Naive B cell (primary cell): ENCODE data around the gene INMT. TPM values are rescaled to one million over a fixed set of nuclear protein-coding genes. Genes with fewer than 3 reads are reported as not detected.

Source experiments
- ATAC-seq, 2 donors: fragments of 150-1000 bp; cut with Tn5 transposase; 2 replicates each; pipeline ENCODE4 v1.10.0; 2021; ENCODE audit warnings: low read depth in 2 of 2, mild to moderate bottlenecking in 2 of 2, moderate library complexity in 2 of 2
- DNase-seq: peaks from one replicate; pipeline ENCODE4 v3.0.0; 2022
- H3K27ac Mint-ChIP-seq, 6 donors: one replicate each; pipeline ENCODE4 v1.8.0; 2020 to 2022; ENCODE audit warnings: mild to moderate bottlenecking in 6 of 6, mixed read lengths in 6 of 6, moderate library complexity in 5 of 6, inconsistent platforms in 2 of 6
- H3K27me3 Mint-ChIP-seq, 3 donors: one replicate each; pipeline ENCODE4 v1.8.0; 2021 to 2022; ENCODE audit warnings: mixed read lengths in 3 of 3, mild to moderate bottlenecking in 1 of 3
- H3K36me3 Mint-ChIP-seq, 2 donors: one replicate each; pipeline ENCODE4 v1.8.0; 2020 to 2022; ENCODE audit warnings: mixed read lengths in 2 of 2, inconsistent platforms in 1 of 2, mild to moderate bottlenecking in 1 of 2
- H3K4me1 Mint-ChIP-seq, 3 donors: one replicate each; pipeline ENCODE4 v1.8.0; 2020 to 2022; ENCODE audit warnings: mixed read lengths in 3 of 3, inconsistent platforms in 1 of 3, mild to moderate bottlenecking in 1 of 3, moderate library complexity in 1 of 3
- H3K4me3 Mint-ChIP-seq, 8 donors: one replicate each; pipeline ENCODE4 v1.8.0; 2020 to 2022; ENCODE audit warnings: mild to moderate bottlenecking in 8 of 8, mixed read lengths in 8 of 8, moderate library complexity in 8 of 8, inconsistent platforms in 2 of 8
- H3K9me3 Mint-ChIP-seq, 7 donors: one replicate each; pipeline ENCODE4 v1.8.0; 2020 to 2022; ENCODE audit warnings: mixed read lengths in 7 of 7, mild to moderate bottlenecking in 5 of 7, inconsistent platforms in 2 of 7, moderate library complexity in 1 of 7
- polyA plus RNA-seq, 6 donors: library from polyadenylated mRNA; unstranded; fragments of 300-500 nt; fragmentation: Illumina TruSeq; gene quantifications; one replicate each; pipeline ENCODE4 v1.2.3, GENCODE V29; 2021; ENCODE audit warnings: low read depth in 6 of 6

Gene INMT
- polyA plus RNA-seq, 6 donors from 2014 or later, result 0.11 TPM; not detected in 5

- peaks cover 0 to 2% (median 0%) of the 10 kb centered on the region in 3 donors for H3K4me1 Mint-ChIP-seq
- H3K4me3 Mint-ChIP-seq, result no peak overlapping the region
- no peak overlapping the region for H3K27ac Mint-ChIP-seq
- no peaks in the 10 kb centered on the region for H3K36me3 Mint-ChIP-seq
- no peak for DNase-seq
- peaks cover under 1 to 7% (median 4%) of the 10 kb centered on the region in 7 donors for H3K9me3 Mint-ChIP-seq
- ATAC-seq, result no peak
- peaks cover 0 to 27% (median 14%) of the 10 kb centered on the region in 3 donors for H3K27me3 Mint-ChIP-seq
Observed at GRCh38 chr7:30745261-30745941, 6.5 kb upstream of the INMT start.

GRCh38 chr7:30750010-30750409 is 1.9 kb upstream of the INMT start:
- Mint-ChIP-seq H3K4me1 (no peaks in the 10 kb centered on the region), H3K9me3 (peaks cover 4 to 13% (median 6%) of the 10 kb centered on the region in 7 donors), H3K36me3 (no peaks in the 10 kb centered on the region), H3K4me3 (no peak overlapping the region), H3K27me3 (peaks cover 0 to 15% (median 0%) of the 10 kb centered on the region in 3 donors), H3K27ac (peak overlapping the region in 1 of 6 donors; percentile 64)
- ATAC-seq (no peak), DNase-seq (no peak)

- no peak overlapping the region for H3K27ac Mint-ChIP-seq
Observed at GRCh38 chr7:30750683-30751650, 968 bp upstream of the INMT start.

GRCh38 chr7:30752484-30752883 is 549 bp downstream of the INMT start:
- H3K27me3 Mint-ChIP-seq, result peaks cover 4 to 17% (median 6%) of the 10 kb centered on the region in 3 donors
- no peak overlapping the region for H3K4me3 Mint-ChIP-seq
- DNase-seq, result no peak
- ATAC-seq, result no peak
- peaks cover 4 to 13% (median 6%) of the 10 kb centered on the region in 7 donors for H3K9me3 Mint-ChIP-seq
- H3K4me1 Mint-ChIP-seq, result peaks cover 0 to 3% (median 0%) of the 10 kb centered on the region in 3 donors
- H3K27ac Mint-ChIP-seq, result peak overlapping the region in 1 of 6 donors; percentile 22
- H3K36me3 Mint-ChIP-seq, result no peaks in the 10 kb centered on the region

More at GRCh38 chr7:30750683-30751650, 968 bp upstream of the INMT start:
- Mint-ChIP-seq H3K4me1 (no peaks in the 10 kb centered on the region), H3K4me3 (no peak overlapping the region), H3K9me3 (peaks cover 4 to 13% (median 6%) of the 10 kb centered on the region in 7 donors), H3K27me3 (peaks cover 0 to 10% (median 0%) of the 10 kb centered on the region in 3 donors), H3K36me3 (no peaks in the 10 kb centered on the region)
- ATAC-seq, result no peak
- DNase-seq, result no peak

- H3K4me1 Mint-ChIP-seq, result peaks cover 0 to 3% (median 0%) of the 10 kb centered on the region in 3 donors
Observed at GRCh38 chr7:30752979-30753378, 1.0 kb downstream of the INMT start.

GRCh38 chr7:30754315-30754877 is 2.5 kb downstream of the INMT start:
- Mint-ChIP-seq H3K4me1 (peaks cover 0 to 3% (median 0%) of the 10 kb centered on the region in 3 donors), H3K36me3 (no peaks in the 10 kb centered on the region), H3K9me3 (peaks cover 4 to 12% (median 6%) of the 10 kb centered on the region in 7 donors), H3K27me3 (peaks cover 8 to 24% (median 8%) of the 10 kb centered on the region in 3 donors), H3K4me3 (no peak overlapping the region), H3K27ac (no peak overlapping the region)
- DNase-seq, result no peak
- no peak for ATAC-seq

More at GRCh38 chr7:30752979-30753378, 1.0 kb downstream of the INMT start:
- DNase-seq (no peak), ATAC-seq (no peak)
- Mint-ChIP-seq H3K4me3 (no peak overlapping the region), H3K27ac (peak overlapping the region in 1 of 6 donors; percentile 80), H3K27me3 (peaks cover 6 to 20% (median 8%) of the 10 kb centered on the region in 3 donors), H3K9me3 (peaks cover 4 to 13% (median 6%) of the 10 kb centered on the region in 7 donors), H3K36me3 (no peaks in the 10 kb centered on the region)

GRCh38 chr7:30755384-30756154 is 3.6 kb downstream of the INMT start:
- Mint-ChIP-seq H3K4me1 (peaks cover 0 to 3% (median 0%) of the 10 kb centered on the region in 3 donors), H3K27me3 (peaks cover 15 to 35% (median 16%) of the 10 kb centered on the region in 3 donors), H3K27ac (no peak overlapping the region), H3K9me3 (peaks cover 0 to 6% (median 2%) of the 10 kb centered on the region in 7 donors), H3K36me3 (no peaks in the 10 kb centered on the region), H3K4me3 (no peak overlapping the region)
- DNase-seq (no peak), ATAC-seq (no peak)

GRCh38 chr7:30757342-30757692 is 5.4 kb downstream of the INMT start:
- H3K9me3 Mint-ChIP-seq, result peaks cover 0 to 6% (median 0%) of the 10 kb centered on the region in 7 donors
- no peaks in the 10 kb centered on the region for H3K36me3 Mint-ChIP-seq
- ATAC-seq (no peak), DNase-seq (no peak)
- H3K4me1 Mint-ChIP-seq, result peaks cover 0 to 3% (median 0%) of the 10 kb centered on the region in 3 donors
- H3K27me3 Mint-ChIP-seq, result peaks cover 15 to 45% (median 16%) of the 10 kb centered on the region in 3 donors
- H3K4me3 Mint-ChIP-seq, result no peak overlapping the region
- peak overlapping the region in 1 of 6 donors; percentile 85 for H3K27ac Mint-ChIP-seq

GRCh38 chr7:30760514-30761213 is 8.7 kb downstream of the INMT start:
- DNase-seq (no peak), ATAC-seq (no peak)
- Mint-ChIP-seq H3K4me3 (no peak overlapping the region), H3K27ac (peak overlapping the region in 1 of 6 donors; percentile 57), H3K4me1 (peaks cover 0 to 3% (median 0%) of the 10 kb centered on the region in 3 donors), H3K27me3 (peaks cover 15 to 35% (median 16%) of the 10 kb centered on the region in 3 donors), H3K9me3 (peaks cover 0 to 2% (median 0%) of the 10 kb centered on the region in 7 donors), H3K36me3 (no peaks in the 10 kb centered on the region)

GRCh38 chr7:30761214-30762156 is 9.6 kb downstream of the INMT start:
- H3K36me3 Mint-ChIP-seq, result no peaks in the 10 kb centered on the region
- H3K27ac Mint-ChIP-seq, result no peak overlapping the region
- no peak for ATAC-seq

More at GRCh38 chr7:30761214-30762156, 9.6 kb downstream of the INMT start:
- Mint-ChIP-seq H3K4me3 (peak overlapping the region in 1 of 8 donors; percentile 15), H3K27me3 (peaks cover 15 to 35% (median 16%) of the 10 kb centered on the region in 3 donors), H3K9me3 (peaks cover 0 to 2% (median 0%) of the 10 kb centered on the region in 7 donors), H3K4me1 (peaks cover 0 to 3% (median 0%) of the 10 kb centered on the region in 3 donors)
- DNase-seq, result no peak
